HG03342 (cell line): ENCODE data around the gene KLHL25.
"Not testable (repeated sequence)": the region's sequence is repeated elsewhere in the genome, so short reads cannot be mapped to it uniquely, and the experiment has no call there.

ENCODE experiments used
- ATAC-seq: cut with Tn5 transposase; IDR thresholded peaks from one replicate; pipeline ENCODE4 v1.9.1; 2021; ENCODE audit warnings: mild to moderate bottlenecking, moderate library complexity; ENCODE audit not compliant: unreplicated experiment

Gene KLHL25

GRCh38 chr15:85804481-85805170 is 9.9 kb upstream of the KLHL25 start:
- ATAC-seq: no peak

- ATAC-seq: not testable (repeated sequence)
Measured at GRCh38 chr15:85802617-85803016, 7.9 kb upstream of the KLHL25 start.

GRCh38 chr15:85800478-85801123 is 5.9 kb upstream of the KLHL25 start:
- no peak for ATAC-seq

GRCh38 chr15:85796371-85796770 is 1.6 kb upstream of the KLHL25 start:
- not testable (repeated sequence) for ATAC-seq

GRCh38 chr15:85795337-85796305 is 896 bp upstream of the KLHL25 start:
- no peak for ATAC-seq

- peak; percentile 41 for ATAC-seq
Measured at GRCh38 chr15:85793641-85794597, 806 bp downstream of the KLHL25 start.

GRCh38 chr15:85792912-85793590 is 1.7 kb downstream of the KLHL25 start:
- no peak for ATAC-seq

GRCh38 chr15:85792102-85792731 is 2.5 kb downstream of the KLHL25 start:
- ATAC-seq: no peak

- no peak for ATAC-seq
Measured at GRCh38 chr15:85789496-85789875, 5.2 kb downstream of the KLHL25 start.

GRCh38 chr15:85788771-85789495 is 5.8 kb downstream of the KLHL25 start:
- no peak for ATAC-seq

- no peak for ATAC-seq
Measured at GRCh38 chr15:85786781-85787114, 8.0 kb downstream of the KLHL25 start.

GRCh38 chr15:85785887-85786780 is 8.6 kb downstream of the KLHL25 start:
- no peak for ATAC-seq

GRCh38 chr15:85782064-85782463 is 12.7 kb downstream of the KLHL25 start:
- ATAC-seq: no peak

GRCh38 chr15:85781099-85781498 is 13.6 kb downstream of the KLHL25 start:
- ATAC-seq: no peak

GRCh38 chr15:85780225-85780985 is 14.3 kb downstream of the KLHL25 start:
- no peak for ATAC-seq

GRCh38 chr15:85779249-85779648 is 15.5 kb downstream of the KLHL25 start:
- no peak for ATAC-seq
